HepG2 (cell line): Measurements from ENCODE around the gene HOXC10. TPM values are rescaled to one million over a fixed set of nuclear protein-coding genes. Genes with fewer than 3 reads are reported as not detected.
A peak's percentile ranks its signal among the peaks of the same experiment; 100 is the strongest.

Source experiments
- ATAC-seq: fragments of 200-7000 bp; cut with Tn5 transposase; 3 replicates; pipeline ENCODE4 v1.9.1; 2020; ENCODE audit warnings: mild to moderate bottlenecking, moderate library complexity
- BruUV-seq: library from RNA; stranded (reverse); fragments of 400-500 nt; replicated peaks from 2 replicates; lab custom pipeline; 2021; lab: Mats Ljungman, UMichigan
- CTCF ChIA-PET: fragments of 300-600 bp; formaldehyde crosslinking; extraction: SDS; loops from one replicate; lab custom pipeline; 2021; ENCODE audit warnings: low total read pairs, inconsistent platforms, low intra/inter-chr PET ratio; lab: Yijun Ruan, JAX
- POLR2A ChIA-PET: fragments of 350-600 bp; sonication (Branson Sonifier 250); formaldehyde crosslinking; loops from one replicate; lab custom pipeline; 2020; ENCODE audit warnings: antibody characterized with exemption, inconsistent platforms; lab: Yijun Ruan, JAX
- DNase-seq: peaks from one replicate; pipeline ENCODE4 v3.0.0-alpha.2; 2015; ENCODE audit warnings: low spot score
- FAIRE-seq: peaks from 3 replicates; lab custom pipeline; 2011; peaks lifted over from hg19 to GRCh38; lab: Jason Lieb, UNC
- H2AFZ ChIP-seq: one replicate; pipeline ENCODE4 v1.6.1; 2011; ENCODE audit warnings: low read length, inconsistent platforms
- H3K27ac ChIP-seq: fragments of 300-600 bp; 3 replicates; pipeline ENCODE4 v1.8.0; 2011; ENCODE audit warnings: mixed run types, mild to moderate bottlenecking, mixed read lengths, low read length, inconsistent platforms; ENCODE audit not compliant: insufficient read depth; ENCODE audit errors: extremely low read length
- H3K27me3 ChIP-seq, 2 experiments: fragments of 200-600 bp in 1 of 2; 2 replicates in 1 of 2; 3 replicates in 1 of 2; pipeline versions ENCODE4 v1.6.0 to v1.8.0; 2011; ENCODE audit warnings: low read length in 2 of 2, mild to moderate bottlenecking in 2 of 2, moderate library complexity in 2 of 2, inconsistent platforms in 1 of 2; ENCODE audit not compliant: insufficient read depth in 2 of 2, control insufficient read depth in 1 of 2
- H3K36me3 ChIP-seq, 2 experiments: fragments of 200-600 bp in 1 of 2; replicated peaks in 1 of 2; 2 replicates in 1 of 2; 3 replicates in 1 of 2; pipeline versions ENCODE4 v1.5.1 to v1.8.0; 2011; ENCODE audit warnings: low read length in 2 of 2, inconsistent platforms in 1 of 2; ENCODE audit not compliant: insufficient read depth in 2 of 2, control insufficient read depth in 1 of 2
- H3K4me1 ChIP-seq: 2 replicates; pipeline ENCODE4 v1.5.1; 2012; ENCODE audit warnings: low read length, inconsistent platforms; ENCODE audit not compliant: insufficient read depth
- H3K4me2 ChIP-seq: 2 replicates; pipeline ENCODE4 v1.6.0; 2011; ENCODE audit warnings: low read depth, low read length, inconsistent platforms
- H3K4me3 ChIP-seq, 3 experiments: fragments of 200-600 bp in 1 of 3; sonication (generic), shearing (Covaris generic) in 1 of 3; replicated peaks in 1 of 3; 2 replicates each; pipeline ENCODE4 v1.5.1; 2011 to 2016; ENCODE audit warnings: low read length in 3 of 3, inconsistent platforms in 2 of 3, low read depth in 2 of 3, mild to moderate bottlenecking in 2 of 3, control low read depth in 1 of 3, mixed read lengths in 1 of 3; ENCODE audit not compliant: insufficient read depth in 1 of 3
- H3K79me2 ChIP-seq: one replicate; pipeline ENCODE4 v1.6.1; 2011; ENCODE audit warnings: low read length, inconsistent platforms; ENCODE audit not compliant: insufficient read depth
- H3K9ac ChIP-seq: 2 replicates; pipeline ENCODE4 v1.6.0; 2011; ENCODE audit warnings: mild to moderate bottlenecking, low read depth, low read length, inconsistent platforms; ENCODE audit not compliant: insufficient read depth
- H3K9me3 ChIP-seq: 2 replicates; pipeline ENCODE4 v1.5.1; 2012; ENCODE audit warnings: mild to moderate bottlenecking, low read length
- H4K20me1 ChIP-seq: 2 replicates; pipeline ENCODE4 v1.6.0; 2011; ENCODE audit warnings: inconsistent platforms, mild to moderate bottlenecking, low read length, moderate library complexity; ENCODE audit not compliant: insufficient read depth
- DPF2 ChIP-seq: sonication (generic); formaldehyde crosslinking; IDR thresholded peaks from 2 replicates; pipeline ENCODE4 v1.4.0; 2020; ENCODE audit warnings: mild to moderate bottlenecking, low read depth, missing genetic modification reagents, borderline replicate concordance
- HDAC1 ChIP-seq: sonication (generic); formaldehyde crosslinking; IDR thresholded peaks from 2 replicates; pipeline ENCODE4 v1.5.1; 2020; ENCODE audit warnings: mild to moderate bottlenecking, missing genetic modification reagents
- HIVEP1 ChIP-seq: sonication (generic); formaldehyde crosslinking; IDR thresholded peaks from 2 replicates; pipeline ENCODE4 v1.4.0; 2020; ENCODE audit warnings: mild to moderate bottlenecking, missing genetic modification reagents
- KAT8 ChIP-seq: IDR thresholded peaks from 2 replicates; pipeline ENCODE4 v1.6.1; 2016; ENCODE audit warnings: missing genetic modification reagents, missing compliant biosample characterization
- MYC ChIP-seq: sonication (generic); formaldehyde crosslinking; IDR thresholded peaks from 2 replicates; pipeline ENCODE4 v1.9.0; 2021; ENCODE audit warnings: missing genetic modification reagents, borderline replicate concordance
- NCOA1 ChIP-seq: sonication (generic); formaldehyde crosslinking; IDR thresholded peaks from 2 replicates; pipeline ENCODE4 v1.9.0; 2021; ENCODE audit warnings: missing genetic modification reagents
- RBFOX2 ChIP-seq: fragments of 200-400 bp; formaldehyde crosslinking; IDR thresholded peaks from 2 replicates; pipeline ENCODE4 v1.6.1; 2017; ENCODE audit warnings: low read depth, mild to moderate bottlenecking, low read length
- SMAD3 ChIP-seq: sonication (generic); formaldehyde crosslinking; IDR thresholded peaks from 2 replicates; pipeline ENCODE4 v1.4.0; 2020; ENCODE audit warnings: missing genetic modification reagents
- ZBTB38 ChIP-seq: sonication (generic); formaldehyde crosslinking; IDR thresholded peaks from 2 replicates; pipeline ENCODE4 v1.5.1; 2020; ENCODE audit warnings: mild to moderate bottlenecking, missing genetic modification reagents
- ZNF10 ChIP-seq: sonication (generic); formaldehyde crosslinking; IDR thresholded peaks from 2 replicates; pipeline ENCODE4 v1.4.0; 2020; ENCODE audit warnings: mild to moderate bottlenecking, low read depth, missing genetic modification reagents, borderline replicate concordance
- ZNF569 ChIP-seq: sonication (generic); formaldehyde crosslinking; IDR thresholded peaks from 2 replicates; pipeline ENCODE4 v1.5.0; 2020; ENCODE audit warnings: mild to moderate bottlenecking, missing genetic modification reagents, moderate library complexity, borderline replicate concordance
- ZNF605 ChIP-seq: sonication (generic); formaldehyde crosslinking; IDR thresholded peaks from 2 replicates; pipeline ENCODE4 v1.8.0; 2022; ENCODE audit warnings: mild to moderate bottlenecking, missing genetic modification reagents
- ZNF768 ChIP-seq: sonication (generic); formaldehyde crosslinking; IDR thresholded peaks from 2 replicates; pipeline ENCODE4 v1.4.0; 2020; ENCODE audit warnings: missing genetic modification reagents
- WGBS: methylation state at CpG from one replicate; pipeline ENCODE4 v1.1.6; 2017; ENCODE audit warnings: low lambda C conversion rate; 5-methylcytosine and 5-hydroxymethylcytosine counted together
- in situ Hi-C: cut with HindIII; loops from 2 replicates; pipeline ENCODE4 v1.10.0; 2017; ENCODE audit warnings: low pct_unique_long_range_greater_than_20kb; ENCODE audit not compliant: extremely low pct_ligation_motif_present
- intact Hi-C: fragments of 100-400 bp; cut with micrococcal nuclease; formaldehyde crosslinking; loops from one replicate; pipeline ENCODE4 v1.10.0; 2022; ENCODE audit not compliant: unreplicated experiment
- polyA plus RNA-seq, 8 experiments: library from polyadenylated mRNA; depleted of rRNA in 3 of 8; stranded (reverse) in 7 of 8; unstranded in 1 of 8; fragments of >200 nt; fragmentation: Illumina TruSeq in 4 of 8; extraction: Trizol in 4 of 8; gene quantifications; 2 replicates each; pipeline versions ENCODE4 v1.2.1 to v1.2.3, GENCODE V29; 2011 to 2016; ENCODE audit warnings: low read depth in 4 of 8, missing spikeins in 1 of 8, mixed read lengths in 1 of 8; ENCODE audit not compliant: insufficient read depth in 1 of 8
- total RNA-seq, 5 experiments: library from RNA; depleted of rRNA; stranded (reverse); fragments of >200 nt; fragmentation: Illumina TruSeq; extraction: Trizol; gene quantifications; 2 replicates each; pipeline ENCODE4 v1.2.3, GENCODE V29; 2016; ENCODE audit warnings: low read depth in 1 of 5
- TF ChIP-seq, protein P1 (sequence below): sonication (generic); formaldehyde crosslinking; IDR thresholded peaks from 2 replicates; pipeline ENCODE4 v1.4.0; 2020; ENCODE audit warnings: missing genetic modification reagents, mild to moderate bottlenecking, borderline replicate concordance
- TF ChIP-seq, protein P2 (sequence below): sonication (generic); formaldehyde crosslinking; IDR thresholded peaks from 2 replicates; pipeline ENCODE4 v1.5.0; 2020; ENCODE audit warnings: missing genetic modification reagents, mild to moderate bottlenecking, borderline replicate concordance
- TF ChIP-seq, protein P3 (sequence below): sonication (generic); formaldehyde crosslinking; IDR thresholded peaks from 2 replicates; pipeline ENCODE4 v1.8.1; 2023; ENCODE audit warnings: mild to moderate bottlenecking, missing genetic modification reagents, borderline replicate concordance

HOXC10 gene
- total and polyA plus RNA-seq, 2 of the 13 experiments (the other 11 are each of a cell fraction or from before 2014, with no cell fraction given), result not detected

DNA sequence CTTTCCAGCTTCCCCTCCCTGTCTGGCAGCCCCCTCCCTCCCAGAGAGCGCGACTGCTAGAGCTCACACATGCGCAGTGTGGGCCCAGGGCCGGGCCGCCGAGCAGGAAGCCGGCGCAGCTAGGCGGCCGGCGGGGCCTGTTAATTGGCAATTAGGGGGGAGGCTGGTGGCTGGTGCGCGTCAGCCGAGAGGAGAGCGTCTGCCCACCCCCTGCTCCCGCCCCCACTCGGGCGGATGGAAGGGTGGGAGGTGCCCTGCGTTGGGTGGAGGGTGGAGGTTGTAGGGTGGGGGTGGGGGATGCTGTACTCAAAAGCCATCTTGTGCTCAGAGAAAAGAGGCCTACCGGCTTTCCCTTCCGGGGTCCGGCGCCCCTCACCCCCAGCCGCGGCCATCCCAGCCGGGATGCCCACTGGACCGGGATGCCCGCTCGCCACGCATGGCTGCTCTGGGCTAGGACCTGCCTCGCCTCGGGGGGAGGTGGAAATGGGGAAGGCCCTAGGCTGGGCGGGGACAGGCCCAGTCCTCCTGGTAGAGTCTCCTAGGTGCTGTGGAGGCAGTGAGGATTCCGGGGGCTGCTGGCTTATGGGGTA, 33.0 kb downstream of the HOXC10 start:
- H3K27ac ChIP-seq, result no peak overlapping the region
- FAIRE-seq (no peak), DNase-seq (no peak), ATAC-seq (peak; percentile 85)
- H3K79me2 ChIP-seq, result no peaks in the 10 kb centered on the region
- CTCF ChIA-PET, result no interaction called here
- BruUV-seq, result no TSS peak
- H2AFZ ChIP-seq, result peak overlapping the region; percentile 63
- H4K20me1 ChIP-seq, result no peaks in the 10 kb centered on the region
- in situ Hi-C loops (loop anchor here (10.0 kb wide), 1 partner anchor 347 kb away; the partner anchor contains the start of gene GPR84), intact Hi-C loops (no loop called here)
- H3K4me3 ChIP-seq, result peak overlapping the region; percentile 49 to 69 (median 60); a peak in 5 of 6 replicates
- POLR2A ChIA-PET, result interaction anchor here (0.8 kb wide), 1 partner anchor 9 kb away, joined by 3 read pairs; the partner anchor contains the start of gene HOXC8
- H3K9ac ChIP-seq, result no peak overlapping the region
- H3K36me3 ChIP-seq, result no peaks in the 10 kb centered on the region
- peaks cover 5% of the 10 kb centered on the region; the same call in 1 of the 2 replicates for H3K4me1 ChIP-seq
- no peaks in the 10 kb centered on the region for H3K9me3 ChIP-seq
- H3K4me2 ChIP-seq, result peak overlapping the region; percentile 81
- 47% methylated on average over 17 of the region's 34 CpGs for WGBS
- peaks cover 7 to 58% of the 10 kb centered on the region in 2 experiments for H3K27me3 ChIP-seq
- TF ChIP-seq ZBTB38 (CRISPR knock-in tag) (peak; percentile 19; the same call in 1 of the 2 replicates), MYC (CRISPR knock-in tag) (no peak), ZNF768 (no peak), ZNF605 (CRISPR knock-in tag) (no peak), KAT8 (peak; percentile 43; the same call in 1 of the 2 replicates), SMAD3 (no peak), DPF2 (CRISPR knock-in tag) (no peak), HDAC1 (CRISPR knock-in tag) (no peak), NCOA1 (no peak), HIVEP1 (CRISPR knock-in tag) (no peak), ZNF10 (CRISPR knock-in tag) (no peak), ZNF569 (CRISPR knock-in tag) (no peak), RBFOX2 (peak; percentile 55)
- TF ChIP-seq, protein P1, sequence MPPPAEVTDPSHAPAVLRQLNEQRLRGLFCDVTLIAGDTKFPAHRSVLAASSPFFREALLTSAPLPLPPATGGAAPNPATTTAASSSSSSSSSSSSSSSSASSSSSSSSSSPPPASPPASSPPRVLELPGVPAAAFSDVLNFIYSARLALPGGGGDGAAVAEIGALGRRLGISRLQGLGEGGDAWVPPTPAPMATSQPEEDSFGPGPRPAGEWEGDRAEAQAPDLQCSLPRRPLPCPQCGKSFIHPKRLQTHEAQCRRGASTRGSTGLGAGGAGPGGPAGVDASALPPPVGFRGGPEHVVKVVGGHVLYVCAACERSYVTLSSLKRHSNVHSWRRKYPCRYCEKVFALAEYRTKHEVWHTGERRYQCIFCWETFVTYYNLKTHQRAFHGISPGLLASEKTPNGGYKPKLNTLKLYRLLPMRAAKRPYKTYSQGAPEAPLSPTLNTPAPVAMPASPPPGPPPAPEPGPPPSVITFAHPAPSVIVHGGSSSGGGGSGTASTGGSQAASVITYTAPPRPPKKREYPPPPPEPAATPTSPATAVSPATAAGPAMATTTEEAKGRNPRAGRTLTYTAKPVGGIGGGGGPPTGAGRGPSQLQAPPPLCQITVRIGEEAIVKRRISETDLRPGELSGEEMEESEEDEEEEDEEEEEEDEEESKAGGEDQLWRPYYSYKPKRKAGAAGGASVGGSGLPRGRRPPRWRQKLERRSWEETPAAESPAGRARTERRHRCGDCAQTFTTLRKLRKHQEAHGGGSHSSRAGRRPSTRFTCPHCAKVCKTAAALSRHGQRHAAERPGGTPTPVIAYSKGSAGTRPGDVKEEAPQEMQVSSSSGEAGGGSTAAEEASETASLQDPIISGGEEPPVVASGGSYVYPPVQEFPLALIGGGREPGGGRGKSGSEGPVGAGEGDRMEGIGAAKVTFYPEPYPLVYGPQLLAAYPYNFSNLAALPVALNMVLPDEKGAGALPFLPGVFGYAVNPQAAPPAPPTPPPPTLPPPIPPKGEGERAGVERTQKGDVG (CRISPR knock-in tag), result no peak
- TF ChIP-seq, protein P2, sequence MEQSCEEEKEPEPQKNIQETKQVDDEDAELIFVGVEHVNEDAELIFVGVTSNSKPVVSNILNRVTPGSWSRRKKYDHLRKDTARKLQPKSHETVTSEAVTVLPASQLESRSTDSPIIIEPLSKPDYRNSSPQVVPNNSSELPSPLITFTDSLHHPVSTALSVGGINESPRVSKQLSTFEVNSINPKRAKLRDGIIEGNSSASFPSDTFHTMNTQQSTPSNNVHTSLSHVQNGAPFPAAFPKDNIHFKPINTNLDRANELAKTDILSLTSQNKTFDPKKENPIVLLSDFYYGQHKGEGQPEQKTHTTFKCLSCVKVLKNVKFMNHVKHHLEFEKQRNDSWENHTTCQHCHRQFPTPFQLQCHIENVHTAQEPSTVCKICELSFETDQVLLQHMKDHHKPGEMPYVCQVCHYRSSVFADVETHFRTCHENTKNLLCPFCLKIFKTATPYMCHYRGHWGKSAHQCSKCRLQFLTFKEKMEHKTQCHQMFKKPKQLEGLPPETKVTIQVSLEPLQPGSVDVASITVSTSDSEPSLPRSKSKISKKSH (CRISPR knock-in tag), result 0 out of 2 replicates have a peak, but pooled peaks have one; percentile 47
- TF ChIP-seq, protein P3, sequence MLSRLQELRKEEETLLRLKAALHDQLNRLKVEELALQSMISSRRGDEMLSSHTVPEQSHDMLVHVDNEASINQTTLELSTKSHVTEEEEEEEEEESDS (CRISPR knock-in tag), result no peak
